ENCODE measurements around the gene TRIM13. TPM values are rescaled to one million over a fixed set of nuclear protein-coding genes. Genes with fewer than 3 reads are reported as not detected.

TRIM13 gene
- total RNA-seq, 1 donor from 2014 or later, result 49.1 TPM

DNA sequence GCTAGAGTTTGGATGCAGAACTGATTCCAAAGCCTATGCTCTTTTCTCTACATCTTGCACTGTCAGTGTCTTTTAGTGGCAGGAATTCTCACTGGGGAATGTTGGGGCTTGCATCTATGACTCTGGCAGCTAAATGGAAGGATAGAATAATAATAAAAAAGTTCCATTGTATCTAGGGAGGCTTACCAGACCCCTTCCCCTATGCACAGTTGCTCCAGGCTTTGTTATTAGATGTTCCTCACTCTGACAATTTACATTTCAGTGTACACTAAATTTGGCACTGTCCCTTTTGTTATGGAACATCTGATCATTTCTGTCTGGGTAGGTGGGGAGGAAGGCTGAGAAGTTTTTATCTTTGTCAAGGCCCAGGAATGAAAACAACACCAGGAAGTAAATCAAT lies 3.7 kb upstream of the TRIM13 start:
- H3K27ac Mint-ChIP-seq, result no peak overlapping the region
- no peaks in the 10 kb centered on the region for H3K9me3 Mint-ChIP-seq (ENCODE audit: low read depth)
- no peak overlapping the region for H3K4me3 Mint-ChIP-seq (ENCODE audit: low read depth)
- TF ChIP-seq, protein P1, sequence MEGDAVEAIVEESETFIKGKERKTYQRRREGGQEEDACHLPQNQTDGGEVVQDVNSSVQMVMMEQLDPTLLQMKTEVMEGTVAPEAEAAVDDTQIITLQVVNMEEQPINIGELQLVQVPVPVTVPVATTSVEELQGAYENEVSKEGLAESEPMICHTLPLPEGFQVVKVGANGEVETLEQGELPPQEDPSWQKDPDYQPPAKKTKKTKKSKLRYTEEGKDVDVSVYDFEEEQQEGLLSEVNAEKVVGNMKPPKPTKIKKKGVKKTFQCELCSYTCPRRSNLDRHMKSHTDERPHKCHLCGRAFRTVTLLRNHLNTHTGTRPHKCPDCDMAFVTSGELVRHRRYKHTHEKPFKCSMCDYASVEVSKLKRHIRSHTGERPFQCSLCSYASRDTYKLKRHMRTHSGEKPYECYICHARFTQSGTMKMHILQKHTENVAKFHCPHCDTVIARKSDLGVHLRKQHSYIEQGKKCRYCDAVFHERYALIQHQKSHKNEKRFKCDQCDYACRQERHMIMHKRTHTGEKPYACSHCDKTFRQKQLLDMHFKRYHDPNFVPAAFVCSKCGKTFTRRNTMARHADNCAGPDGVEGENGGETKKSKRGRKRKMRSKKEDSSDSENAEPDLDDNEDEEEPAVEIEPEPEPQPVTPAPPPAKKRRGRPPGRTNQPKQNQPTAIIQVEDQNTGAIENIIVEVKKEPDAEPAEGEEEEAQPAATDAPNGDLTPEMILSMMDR (IDR thresholded peaks at IDR 0.05; ENCODE audit: unreplicated experiment), result no peak
- H3K4me1 Mint-ChIP-seq (ENCODE audit: low read depth), result peaks cover 8% of the 10 kb centered on the region
- DNase-seq (ENCODE audit: low spot score, unreplicated experiment), result no peak
- no peaks in the 10 kb centered on the region for H3K27me3 Mint-ChIP-seq
- H3K36me3 Mint-ChIP-seq (ENCODE audit: insufficient read depth), result peaks cover 2% of the 10 kb centered on the region

GRCh38 chr13:49993666-49994065 lies 3.2 kb upstream of the TRIM13 start:
- Mint-ChIP-seq H3K36me3 (ENCODE audit: insufficient read depth) (peaks cover 6% of the 10 kb centered on the region), H3K27ac (no peak overlapping the region), H3K9me3 (ENCODE audit: low read depth) (no peaks in the 10 kb centered on the region), H3K27me3 (no peaks in the 10 kb centered on the region), H3K4me3 (ENCODE audit: low read depth) (no peak overlapping the region), H3K4me1 (ENCODE audit: low read depth) (peaks cover 14% of the 10 kb centered on the region)
- TF ChIP-seq, protein P1 (IDR thresholded peaks at IDR 0.05; ENCODE audit: unreplicated experiment), result no peak
- no peak for DNase-seq (ENCODE audit: low spot score, unreplicated experiment)

DNA sequence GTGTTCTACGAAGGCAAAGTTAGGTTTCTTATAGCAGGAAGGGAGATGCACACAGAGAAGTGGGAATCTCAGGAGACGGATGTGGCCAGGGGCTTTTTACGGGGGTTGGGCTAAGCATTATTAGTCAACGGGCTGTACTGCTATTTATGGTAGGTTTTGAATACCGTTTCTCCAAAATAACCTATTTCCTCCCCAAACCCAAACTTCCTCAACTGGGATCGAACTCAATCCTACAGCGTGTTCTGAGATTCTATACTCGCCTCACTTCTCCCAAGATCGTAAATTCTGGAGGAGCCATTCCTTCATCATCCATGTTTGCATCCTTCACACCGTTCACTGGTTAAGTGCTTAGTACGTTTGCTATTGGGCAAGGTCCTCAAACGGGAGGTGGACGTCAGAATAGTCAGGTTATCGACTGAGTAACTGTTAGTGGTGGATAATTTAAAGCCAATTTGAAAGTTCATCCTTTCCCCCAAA lies 1.2 kb upstream of the TRIM13 start:
- peaks cover 22% of the 10 kb centered on the region for H3K4me1 Mint-ChIP-seq (ENCODE audit: low read depth)
- DNase-seq (ENCODE audit: low spot score, unreplicated experiment), result no peak
- peak overlapping the region; percentile 77 for H3K4me3 Mint-ChIP-seq (ENCODE audit: low read depth)
- TF ChIP-seq, protein P1 (IDR thresholded peaks at IDR 0.05; ENCODE audit: unreplicated experiment), result no peak
- peak overlapping the region; percentile 53 for H3K27ac Mint-ChIP-seq
- peaks cover 12% of the 10 kb centered on the region for H3K36me3 Mint-ChIP-seq (ENCODE audit: insufficient read depth)
- no peaks in the 10 kb centered on the region for H3K9me3 Mint-ChIP-seq (ENCODE audit: low read depth)
- no peaks in the 10 kb centered on the region for H3K27me3 Mint-ChIP-seq

- peaks cover 12% of the 10 kb centered on the region for H3K36me3 Mint-ChIP-seq (ENCODE audit: insufficient read depth)
- peak; percentile 88 for DNase-seq (ENCODE audit: low spot score, unreplicated experiment)
- TF ChIP-seq, protein P1 (IDR thresholded peaks at IDR 0.05; ENCODE audit: unreplicated experiment), result no peak
- H3K4me1 Mint-ChIP-seq (ENCODE audit: low read depth), result peaks cover 22% of the 10 kb centered on the region
- no peaks in the 10 kb centered on the region for H3K27me3 Mint-ChIP-seq
- peak overlapping the region; percentile 88 for H3K27ac Mint-ChIP-seq
- H3K4me3 Mint-ChIP-seq (ENCODE audit: low read depth), result peak overlapping the region; percentile 77
- H3K9me3 Mint-ChIP-seq (ENCODE audit: low read depth), result no peaks in the 10 kb centered on the region
These were observed 504 bp upstream of the TRIM13 start for GRCh38 chr13:49996161-49996915.

GRCh38 chr13:49997955-49998354 lies 1.1 kb downstream of the TRIM13 start:
- Mint-ChIP-seq H3K27ac (peak overlapping the region; percentile 96), H3K36me3 (ENCODE audit: insufficient read depth) (peaks cover 13% of the 10 kb centered on the region), H3K27me3 (no peaks in the 10 kb centered on the region), H3K4me3 (ENCODE audit: low read depth) (peak overlapping the region; percentile 90), H3K9me3 (ENCODE audit: low read depth) (no peaks in the 10 kb centered on the region), H3K4me1 (ENCODE audit: low read depth) (peaks cover 22% of the 10 kb centered on the region)
- TF ChIP-seq, protein P1 (IDR thresholded peaks at IDR 0.05; ENCODE audit: unreplicated experiment), result no peak
- no peak for DNase-seq (ENCODE audit: low spot score, unreplicated experiment)
